ENCODE measurements around the gene SLCO2A1.
"Not testable (repeated sequence)": the region's sequence is repeated elsewhere in the genome, so short reads cannot be mapped to it uniquely, and the experiment has no call there.

The SLCO2A1 gene

DNA sequence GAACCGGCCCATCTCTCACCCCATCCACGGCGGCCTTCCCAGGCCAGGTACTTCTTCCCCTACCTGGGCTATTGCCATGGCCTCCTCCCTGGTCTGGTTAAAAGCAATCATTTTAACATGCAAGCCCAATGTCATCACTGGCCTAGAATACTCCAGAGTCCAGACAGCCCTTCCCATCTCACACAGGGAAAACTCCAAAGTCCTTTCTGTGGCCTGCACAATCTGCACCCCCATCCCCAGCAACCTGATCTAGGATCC is 45.8 kb upstream of the SLCO2A1 start:
- CTCF ChIA-PET, result no interaction called here
- DNase-seq (ENCODE audit: low spot score), result no peak
- POLR2A ChIA-PET (ENCODE audit: low non-redundant PET), result no interaction called here
- TF ChIP-seq, protein P1, sequence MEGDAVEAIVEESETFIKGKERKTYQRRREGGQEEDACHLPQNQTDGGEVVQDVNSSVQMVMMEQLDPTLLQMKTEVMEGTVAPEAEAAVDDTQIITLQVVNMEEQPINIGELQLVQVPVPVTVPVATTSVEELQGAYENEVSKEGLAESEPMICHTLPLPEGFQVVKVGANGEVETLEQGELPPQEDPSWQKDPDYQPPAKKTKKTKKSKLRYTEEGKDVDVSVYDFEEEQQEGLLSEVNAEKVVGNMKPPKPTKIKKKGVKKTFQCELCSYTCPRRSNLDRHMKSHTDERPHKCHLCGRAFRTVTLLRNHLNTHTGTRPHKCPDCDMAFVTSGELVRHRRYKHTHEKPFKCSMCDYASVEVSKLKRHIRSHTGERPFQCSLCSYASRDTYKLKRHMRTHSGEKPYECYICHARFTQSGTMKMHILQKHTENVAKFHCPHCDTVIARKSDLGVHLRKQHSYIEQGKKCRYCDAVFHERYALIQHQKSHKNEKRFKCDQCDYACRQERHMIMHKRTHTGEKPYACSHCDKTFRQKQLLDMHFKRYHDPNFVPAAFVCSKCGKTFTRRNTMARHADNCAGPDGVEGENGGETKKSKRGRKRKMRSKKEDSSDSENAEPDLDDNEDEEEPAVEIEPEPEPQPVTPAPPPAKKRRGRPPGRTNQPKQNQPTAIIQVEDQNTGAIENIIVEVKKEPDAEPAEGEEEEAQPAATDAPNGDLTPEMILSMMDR (conservative IDR thresholded peaks at IDR 0.05; ENCODE audit: low read depth), result no peak
- no peak overlapping the region for H3K27ac ChIP-seq

DNA sequence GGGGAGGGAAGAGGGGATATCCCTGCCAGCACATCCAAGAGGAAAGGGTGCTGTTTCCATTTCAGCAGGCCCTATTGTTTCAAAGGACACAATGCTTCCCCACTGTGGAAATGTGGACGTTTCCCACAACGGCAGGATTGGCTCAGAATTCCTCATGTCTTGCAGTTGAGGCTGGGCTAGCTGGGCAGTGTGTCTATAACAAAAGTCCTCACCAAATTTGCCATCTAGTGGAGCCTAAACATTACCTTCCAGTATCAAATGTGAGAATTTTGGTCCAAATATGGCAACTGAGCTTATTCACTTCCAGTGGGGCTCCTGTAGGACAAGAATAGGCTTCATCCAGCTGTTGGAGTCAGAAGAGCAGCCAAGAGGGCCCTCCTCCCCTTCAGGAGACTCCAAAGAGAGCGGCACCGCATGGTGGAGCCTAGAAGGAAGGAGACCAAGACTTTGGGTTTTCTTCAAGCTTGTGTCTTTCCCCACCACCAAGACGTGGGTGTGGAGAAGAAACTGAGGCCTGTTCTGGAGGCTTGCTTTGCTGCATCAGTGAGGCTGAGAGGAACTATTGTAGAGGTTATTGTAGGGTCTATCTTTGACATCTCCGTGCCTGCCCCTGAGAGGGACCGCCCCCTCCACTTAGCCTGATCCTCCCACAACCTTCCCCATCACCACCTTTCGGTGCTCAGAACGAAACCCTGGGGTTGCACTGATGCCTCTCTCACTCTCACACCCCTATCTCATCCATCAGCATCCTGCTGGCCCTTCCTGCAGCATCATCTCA is 45.3 kb upstream of the SLCO2A1 start:
- H3K27ac ChIP-seq, result no peak overlapping the region
- CTCF ChIA-PET, result no interaction called here
- TF ChIP-seq, protein P1 (conservative IDR thresholded peaks at IDR 0.05; ENCODE audit: low read depth), result no peak
- POLR2A ChIA-PET (ENCODE audit: low non-redundant PET), result no interaction called here
- no peak for DNase-seq (ENCODE audit: low spot score)

DNA sequence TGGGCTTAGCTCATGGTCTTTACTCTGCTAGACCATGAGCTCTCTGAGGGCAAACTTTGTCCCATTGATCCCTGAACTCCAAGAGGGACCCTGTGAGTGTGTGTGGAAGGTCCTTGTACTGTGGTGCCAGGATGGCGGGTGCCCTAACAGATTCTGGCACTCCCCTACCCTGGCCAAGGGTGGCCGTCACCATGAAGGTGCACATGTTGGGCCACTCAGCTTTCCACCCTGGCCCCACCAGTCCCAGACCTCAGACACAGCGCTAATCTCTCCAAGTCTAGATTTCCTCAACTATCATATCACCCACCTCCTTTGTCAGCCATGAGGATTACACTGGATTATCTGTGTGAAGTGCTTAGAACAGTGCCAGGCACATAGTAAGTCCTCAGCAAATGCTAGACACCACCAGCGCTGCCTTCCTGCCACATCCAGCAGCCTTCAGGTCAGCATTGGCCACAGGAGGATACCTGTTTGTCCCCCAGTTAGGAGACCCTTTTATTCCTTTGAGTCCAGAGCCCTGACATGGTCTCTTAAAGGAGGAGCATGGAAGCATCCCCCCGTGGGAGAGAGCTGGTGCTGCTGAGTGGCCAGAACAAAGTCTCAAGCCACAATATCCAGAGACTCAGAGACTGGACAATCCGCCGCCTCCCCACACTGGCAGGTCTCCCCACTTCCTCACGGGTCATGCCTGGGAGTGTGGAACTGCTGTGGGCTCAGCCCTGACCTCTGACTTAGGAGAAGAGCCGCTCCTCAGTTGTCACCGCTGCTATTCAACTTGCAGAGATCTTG is 44.5 kb upstream of the SLCO2A1 start:
- TF ChIP-seq, protein P1 (conservative IDR thresholded peaks at IDR 0.05; ENCODE audit: low read depth), result no peak
- no peak for DNase-seq (ENCODE audit: low spot score)
- ChIA-PET CTCF (no interaction called here), POLR2A (ENCODE audit: low non-redundant PET) (no interaction called here)
- no peak overlapping the region for H3K27ac ChIP-seq

DNA sequence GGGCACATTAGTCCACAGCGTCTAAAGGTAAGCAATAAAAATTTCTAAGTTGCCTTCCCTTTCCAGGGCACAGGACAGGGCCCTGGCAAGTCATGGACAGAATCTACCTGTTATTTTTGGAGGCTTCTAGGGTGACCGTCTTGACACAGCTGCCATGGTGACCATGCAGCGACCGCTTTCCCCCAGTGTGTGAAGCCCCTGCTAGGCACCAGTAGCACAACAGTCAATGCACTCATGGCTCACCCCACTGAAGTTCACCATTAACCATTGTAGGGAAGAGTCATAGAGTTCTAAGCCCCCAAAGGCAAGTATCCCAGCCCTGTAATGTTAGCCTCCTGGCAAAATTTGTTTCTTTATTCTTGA is 43.8 kb upstream of the SLCO2A1 start:
- CTCF ChIA-PET, result no interaction called here

DNA sequence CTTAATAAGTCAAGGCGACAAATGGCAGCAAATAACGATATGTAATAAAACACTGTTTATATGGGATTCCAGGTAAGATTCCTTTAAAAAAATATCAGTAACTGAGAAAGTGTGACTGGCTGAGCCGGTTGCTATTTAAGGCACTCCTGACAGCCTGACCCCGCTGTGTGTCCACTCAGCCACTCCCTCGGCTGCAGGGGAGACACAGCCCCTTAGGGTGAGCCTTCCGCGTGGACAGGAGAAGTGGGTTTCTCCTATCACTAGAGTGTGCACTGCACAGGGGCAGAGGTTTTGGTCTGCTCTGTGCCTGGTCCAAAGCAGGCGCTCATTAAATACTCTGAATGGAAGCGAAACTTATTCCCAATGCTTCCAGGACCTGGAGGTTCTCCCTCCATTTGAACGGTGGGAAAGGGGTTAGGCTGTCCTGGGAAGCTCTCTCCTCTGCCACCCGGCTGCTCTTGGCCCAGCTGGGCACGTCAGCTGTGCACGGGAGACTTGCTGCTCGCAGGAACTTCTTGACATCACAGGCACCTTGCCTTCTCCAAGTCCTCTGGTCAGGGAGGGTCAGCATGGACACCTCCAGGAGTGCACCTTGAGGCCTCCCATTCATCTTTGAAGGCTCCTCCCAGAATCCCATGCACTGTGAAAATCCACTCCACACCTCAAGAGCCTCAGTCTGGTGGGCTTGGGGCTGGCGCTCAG is 43.3 kb upstream of the SLCO2A1 start:
- no peak for DNase-seq (ENCODE audit: low spot score)
- no peak overlapping the region for H3K27ac ChIP-seq
- CTCF ChIA-PET, result no interaction called here
- POLR2A ChIA-PET (ENCODE audit: low non-redundant PET), result no interaction called here
- TF ChIP-seq, protein P1 (conservative IDR thresholded peaks at IDR 0.05; ENCODE audit: low read depth), result no peak

More for the DNA sequence above, 43.8 kb upstream of the SLCO2A1 start:
- POLR2A ChIA-PET (ENCODE audit: low non-redundant PET), result no interaction called here
- no peak for DNase-seq (ENCODE audit: low spot score)
- TF ChIP-seq, protein P1 (conservative IDR thresholded peaks at IDR 0.05; ENCODE audit: low read depth), result no peak
- no peak overlapping the region for H3K27ac ChIP-seq

DNA sequence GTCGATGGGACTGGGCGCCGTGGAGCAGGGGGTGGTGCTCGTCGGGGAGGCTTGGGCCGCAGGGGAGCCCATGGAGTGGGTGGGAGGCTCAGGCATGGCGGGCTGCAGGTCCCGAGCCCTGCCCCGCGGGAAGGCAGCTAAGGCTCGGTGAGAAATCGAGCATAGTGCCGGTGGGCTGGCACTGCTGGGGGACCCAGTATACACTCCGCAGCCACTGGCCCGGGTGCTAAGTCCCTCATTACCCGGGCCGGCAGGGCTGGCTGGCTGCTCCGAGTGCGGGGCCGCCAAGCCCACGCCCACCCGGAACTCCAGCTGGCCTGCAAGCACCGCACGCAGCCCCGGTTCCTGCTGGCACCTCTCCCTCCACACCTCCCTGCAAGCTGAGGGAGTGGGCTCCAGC is 40.6 kb upstream of the SLCO2A1 start:
- H3K27ac ChIP-seq; POLR2A ChIA-PET (ENCODE audit: low non-redundant PET); CTCF ChIA-PET; DNase-seq (ENCODE audit: low spot score): not testable (repeated sequence)

DNA sequence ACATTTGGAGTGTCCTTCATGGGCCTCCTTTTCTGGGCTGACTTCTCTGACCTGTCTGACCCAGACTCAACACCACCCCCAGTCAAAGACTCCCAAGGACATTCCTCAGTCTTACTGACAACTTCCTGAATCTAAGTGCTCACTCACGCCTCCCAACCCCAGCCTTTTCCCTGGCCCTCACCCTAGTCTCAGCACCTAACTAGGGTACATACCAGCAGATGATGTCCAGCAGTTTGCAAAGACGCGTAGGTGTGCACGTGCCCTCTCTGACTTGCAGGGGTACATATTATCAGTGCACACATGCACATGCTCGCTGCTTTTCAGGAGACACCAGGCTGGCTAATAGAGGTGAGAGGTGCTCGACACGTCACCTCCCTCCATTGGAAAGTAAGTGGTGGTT is 38.7 kb upstream of the SLCO2A1 start:
- CTCF ChIA-PET, result no interaction called here
- DNase-seq (ENCODE audit: low spot score), result no peak
- POLR2A ChIA-PET (ENCODE audit: low non-redundant PET), result no interaction called here
- no peak overlapping the region for H3K27ac ChIP-seq
- TF ChIP-seq, protein P1 (conservative IDR thresholded peaks at IDR 0.05; ENCODE audit: low read depth), result no peak

All from RWPE1 (cell line).